Trophoblast cell (in vitro differentiated cells and primary cell): ENCODE data around the gene SBK1.

ENCODE experiments used
- DNase-seq, 2 donors: peaks; one replicate each; pipeline ENCODE4 v3.0.0-alpha.2; 2016
- H2AFZ ChIP-seq: 2 replicates; pipeline ENCODE4 v1.6.1; 2013; ENCODE audit warnings: low read length, moderate library complexity, mild to moderate bottlenecking; ENCODE audit not compliant: insufficient read depth, poor library complexity
- H2AK5ac ChIP-seq: 2 replicates; pipeline ENCODE4 v1.6.1; 2013; ENCODE audit warnings: mild to moderate bottlenecking, low read length
- H2BK120ac ChIP-seq: 2 replicates; pipeline ENCODE4 v1.6.1; 2013; ENCODE audit warnings: low read length, mild to moderate bottlenecking, moderate library complexity; ENCODE audit not compliant: insufficient read depth, poor library complexity
- H2BK12ac ChIP-seq: 2 replicates; pipeline ENCODE4 v1.6.1; 2013; ENCODE audit warnings: mild to moderate bottlenecking, low read length, moderate library complexity
- H2BK5ac ChIP-seq: 2 replicates; pipeline ENCODE4 v1.6.1; 2013; ENCODE audit warnings: low read length, low read depth, moderate library complexity, mild to moderate bottlenecking; ENCODE audit not compliant: poor library complexity
- H3K14ac ChIP-seq: 2 replicates; pipeline ENCODE4 v1.6.1; 2013; ENCODE audit warnings: mild to moderate bottlenecking, low read length
- H3K18ac ChIP-seq: 2 replicates; pipeline ENCODE4 v1.6.1; 2013; ENCODE audit warnings: mild to moderate bottlenecking, low read length
- H3K23ac ChIP-seq: 2 replicates; pipeline ENCODE4 v1.6.1; 2013; ENCODE audit warnings: low read length
- H3K27ac ChIP-seq: 2 replicates; pipeline ENCODE4 v1.5.1; 2013; ENCODE audit warnings: low read depth, mild to moderate bottlenecking, inconsistent platforms, low read length, moderate library complexity
- H3K27me3 ChIP-seq: 2 replicates; pipeline ENCODE4 v1.6.1; 2013; ENCODE audit warnings: inconsistent platforms, mild to moderate bottlenecking, low read length, moderate library complexity; ENCODE audit not compliant: insufficient read depth
- H3K36me3 ChIP-seq, 2 experiments: 1 replicate in 1 of 2; 2 replicates in 1 of 2; pipeline ENCODE4 v1.6.1; 2013; ENCODE audit warnings: low read length in 2 of 2, mild to moderate bottlenecking in 2 of 2, moderate library complexity in 1 of 2; ENCODE audit not compliant: insufficient read depth in 2 of 2, control insufficient read depth in 1 of 2
- H3K4ac ChIP-seq: 2 replicates; pipeline ENCODE4 v1.6.1; 2013; ENCODE audit warnings: low read depth, mild to moderate bottlenecking, low read length, moderate library complexity
- H3K4me1 ChIP-seq, 2 experiments: 1 replicate in 1 of 2; 2 replicates in 1 of 2; pipeline ENCODE4 v1.6.1; 2013; ENCODE audit warnings: low read length in 2 of 2, mild to moderate bottlenecking in 2 of 2, moderate library complexity in 1 of 2; ENCODE audit not compliant: insufficient read depth in 2 of 2, control insufficient read depth in 1 of 2
- H3K4me2 ChIP-seq: 2 replicates; pipeline ENCODE4 v1.6.1; 2013; ENCODE audit warnings: inconsistent platforms, mild to moderate bottlenecking, low read length, moderate library complexity
- H3K4me3 ChIP-seq: 2 replicates; pipeline ENCODE4 v1.5.1; 2013; ENCODE audit warnings: mild to moderate bottlenecking, low read depth, low read length, inconsistent platforms
- H3K79me1 ChIP-seq: one replicate; pipeline ENCODE4 v1.6.1; 2013; ENCODE audit warnings: low read length
- H3K79me2 ChIP-seq: 2 replicates; pipeline ENCODE4 v1.6.1; 2013; ENCODE audit warnings: low read length, mild to moderate bottlenecking; ENCODE audit not compliant: control insufficient read depth, insufficient read depth, poor library complexity
- H3K9ac ChIP-seq: 2 replicates; pipeline ENCODE4 v1.6.1; 2013; ENCODE audit warnings: mild to moderate bottlenecking, low read length
- H3K9me3 ChIP-seq: 2 replicates; pipeline ENCODE4 v1.6.1; 2013; ENCODE audit warnings: low read depth, mild to moderate bottlenecking, control low read depth, inconsistent platforms, low read length; ENCODE audit not compliant: insufficient read depth
- H4K12ac ChIP-seq: 2 replicates; pipeline ENCODE4 v1.6.1; 2013; ENCODE audit warnings: low read depth, mild to moderate bottlenecking, low read length, moderate library complexity
- H4K8ac ChIP-seq: 2 replicates; pipeline ENCODE4 v1.6.1; 2013; ENCODE audit warnings: low read depth, mild to moderate bottlenecking, low read length, moderate library complexity
- H4K91ac ChIP-seq: one replicate; pipeline ENCODE4 v1.6.1; 2013; ENCODE audit warnings: low read depth, mild to moderate bottlenecking, low read length, moderate library complexity
- WGBS: extraction: QIAGEN DNeasy Blood & Tissue Kit; methylation state at CpG from one replicate; pipeline ENCODE4 v1.1.7; 2013; ENCODE audit warnings: missing lambda C conversion rate; ENCODE audit not compliant: insufficient read length, insufficient coverage; ENCODE audit errors: extremely low coverage; 5-methylcytosine and 5-hydroxymethylcytosine counted together

SBK1 gene

GRCh38 chr16:28295276-28295675 lies 3.0 kb downstream of the SBK1 start:
- Histone ChIP-seq H3K79me1 (peaks cover 16% of the 10 kb centered on the region), H3K4ac (no peak overlapping the region), H3K27ac (no peak overlapping the region), H2AFZ (no peak overlapping the region), H3K79me2 (peaks cover 10% of the 10 kb centered on the region), H4K91ac (no peak overlapping the region), H2BK12ac (no peak overlapping the region), H3K14ac (no peak overlapping the region), H3K4me1 (peaks cover 4% of the 10 kb centered on the region in 2 experiments), H3K23ac (no peak overlapping the region), H2BK120ac (no peak overlapping the region), H4K12ac (no peak overlapping the region), H4K8ac (no peak overlapping the region), H3K27me3 (no peaks in the 10 kb centered on the region), H2BK5ac (no peak overlapping the region), H3K36me3 (peaks cover 0 to 1% of the 10 kb centered on the region in 2 experiments), H3K9me3 (no peaks in the 10 kb centered on the region), H3K18ac (no peak overlapping the region), H3K4me3 (no peak overlapping the region), H3K4me2 (no peak overlapping the region), H3K9ac (no peak overlapping the region), H2AK5ac (no peak overlapping the region)
- DNase-seq, result no peak
- no CpG with 5 or more reads among the region's 11 CpGs for WGBS

- H3K18ac ChIP-seq, result no peak overlapping the region
Measured at GRCh38 chr16:28297308-28297707, 5.0 kb downstream of the SBK1 start.

GRCh38 chr16:28297784-28298510 lies 5.6 kb downstream of the SBK1 start:
- H2BK12ac ChIP-seq, result no peak overlapping the region
- H2AFZ ChIP-seq, result no peak overlapping the region
- H3K9me3 ChIP-seq, result no peaks in the 10 kb centered on the region
- peaks cover 0 to 6% of the 10 kb centered on the region in 2 experiments for H3K36me3 ChIP-seq
- no peak for DNase-seq
- no peak overlapping the region for H3K4me3 ChIP-seq
- no peak overlapping the region for H3K18ac ChIP-seq
- H3K27ac ChIP-seq, result no peak overlapping the region
- H3K79me1 ChIP-seq, result peaks cover 6% of the 10 kb centered on the region
- no peak overlapping the region for H2BK5ac ChIP-seq
- no peak overlapping the region for H4K8ac ChIP-seq
- H4K12ac ChIP-seq, result no peak overlapping the region
- no peaks in the 10 kb centered on the region for H3K27me3 ChIP-seq
- no peak overlapping the region for H3K4me2 ChIP-seq
- no peak overlapping the region for H3K14ac ChIP-seq
- H4K91ac ChIP-seq, result no peak overlapping the region
- H2BK120ac ChIP-seq, result no peak overlapping the region
- H3K4me1 ChIP-seq, result no peaks in the 10 kb centered on the region
- H3K4ac ChIP-seq, result no peak overlapping the region
- H3K23ac ChIP-seq, result no peak overlapping the region
- WGBS, result no CpG with 5 or more reads among the region's 11 CpGs
- H2AK5ac ChIP-seq, result no peak overlapping the region
- no peak overlapping the region for H3K9ac ChIP-seq
- peaks cover 5% of the 10 kb centered on the region for H3K79me2 ChIP-seq

More at GRCh38 chr16:28297308-28297707, 5.0 kb downstream of the SBK1 start:
- Histone ChIP-seq H2AFZ (no peak overlapping the region), H4K8ac (no peak overlapping the region), H3K23ac (no peak overlapping the region), H2BK5ac (no peak overlapping the region), H3K4me3 (no peak overlapping the region), H3K4me1 (no peaks in the 10 kb centered on the region), H3K4ac (no peak overlapping the region), H4K12ac (no peak overlapping the region), H3K36me3 (peaks cover 0 to 6% of the 10 kb centered on the region in 2 experiments), H3K27me3 (no peaks in the 10 kb centered on the region), H3K79me2 (peaks cover 10% of the 10 kb centered on the region), H4K91ac (no peak overlapping the region), H3K4me2 (no peak overlapping the region), H3K9me3 (no peaks in the 10 kb centered on the region), H2AK5ac (no peak overlapping the region), H3K79me1 (peaks cover 11% of the 10 kb centered on the region), H3K14ac (no peak overlapping the region), H2BK12ac (no peak overlapping the region), H2BK120ac (no peak overlapping the region), H3K9ac (no peak overlapping the region), H3K27ac (no peak overlapping the region)
- DNase-seq, result no peak
- WGBS, result no CpG with 5 or more reads among the region's 2 CpGs

- H3K4me2 ChIP-seq, result no peak overlapping the region
- H4K91ac ChIP-seq, result no peak overlapping the region
- H2AK5ac ChIP-seq, result no peak overlapping the region
- H4K12ac ChIP-seq, result no peak overlapping the region
- peaks cover 0 to 6% of the 10 kb centered on the region in 2 experiments for H3K36me3 ChIP-seq
- H3K79me1 ChIP-seq, result peaks cover under 1% of the 10 kb centered on the region
- H3K4ac ChIP-seq, result no peak overlapping the region
- no peak for DNase-seq
- WGBS, result no CpG with 5 or more reads among the region's 4 CpGs
- no peak overlapping the region for H2BK120ac ChIP-seq
- no peak overlapping the region for H4K8ac ChIP-seq
- H3K14ac ChIP-seq, result no peak overlapping the region
- H3K4me3 ChIP-seq, result no peak overlapping the region
- no peak overlapping the region for H3K23ac ChIP-seq
- no peak overlapping the region for H2BK12ac ChIP-seq
- H2BK5ac ChIP-seq, result no peak overlapping the region
- peaks cover under 1% of the 10 kb centered on the region for H3K79me2 ChIP-seq
- H2AFZ ChIP-seq, result no peak overlapping the region
- H3K18ac ChIP-seq, result no peak overlapping the region
- H3K27me3 ChIP-seq, result no peaks in the 10 kb centered on the region
- no peaks in the 10 kb centered on the region for H3K9me3 ChIP-seq
- H3K9ac ChIP-seq, result no peak overlapping the region
- H3K4me1 ChIP-seq, result no peaks in the 10 kb centered on the region
- H3K27ac ChIP-seq, result no peak overlapping the region
Measured at GRCh38 chr16:28298511-28298878, 6.2 kb downstream of the SBK1 start.
